Measurements from ENCODE around the gene INS. TPM values are rescaled to one million over a fixed set of nuclear protein-coding genes. Genes with fewer than 3 reads are reported as not detected.

The INS gene
- not detected for polyA plus RNA-seq (ENCODE audit: insufficient read length in 3 of 3)
- long read RNA-seq, donor 1 = 0 reads
- long read RNA-seq, donor 2 = 0 reads
- long read RNA-seq, donor 3 = 0 reads
- long read RNA-seq, donor 4 = 0 reads
- long read RNA-seq, donor 5 = 0 reads
- long read RNA-seq, donor 6 = 0 reads
- long read RNA-seq, donor 7 = 0 reads
- long read RNA-seq, donor 8 = 0 reads
- long read RNA-seq, donor 9 = 0 reads
- long read RNA-seq, donor 10 = 0 reads
- long read RNA-seq, donor 11 = 0 reads
- long read RNA-seq, donor 12 = 0 reads
- long read RNA-seq, donor 13 = 0 reads
- long read RNA-seq, donor 14 = 0 reads
- long read RNA-seq, donor 15, partial matches to known transcripts = 0 of 6 reads
- long read RNA-seq, donor 15, other reads (novel, unspliced or antisense) = 0 of 6 reads
- long read RNA-seq, donor 16 = 0 reads

DNA sequence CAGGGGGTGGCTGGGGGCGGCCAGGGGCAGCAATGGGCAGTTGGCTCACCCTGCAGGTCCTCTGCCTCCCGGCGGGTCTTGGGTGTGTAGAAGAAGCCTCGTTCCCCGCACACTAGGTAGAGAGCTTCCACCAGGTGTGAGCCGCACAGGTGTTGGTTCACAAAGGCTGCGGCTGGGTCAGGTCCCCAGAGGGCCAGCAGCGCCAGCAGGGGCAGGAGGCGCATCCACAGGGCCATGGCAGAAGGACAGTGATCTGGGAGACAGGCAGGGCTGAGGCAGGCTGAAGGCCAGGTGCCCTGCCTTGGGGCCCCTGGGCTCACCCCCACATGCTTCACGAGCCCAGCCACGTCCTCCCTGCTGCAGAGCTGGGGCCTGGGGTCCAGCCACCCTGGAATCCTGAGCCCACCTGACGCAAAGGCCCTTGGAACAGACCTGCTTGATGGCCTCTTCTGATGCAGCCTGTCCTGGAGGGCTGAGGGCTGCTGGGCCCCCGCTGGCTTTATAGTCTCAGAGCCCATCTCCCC lies at the start of gene INS:
TSS of gene INS (minus strand) at position 474 of the 524 bp plus-strand sequence. CDS start at position 236, 238 bp downstream.
- DNase-seq = no peak

DNA sequence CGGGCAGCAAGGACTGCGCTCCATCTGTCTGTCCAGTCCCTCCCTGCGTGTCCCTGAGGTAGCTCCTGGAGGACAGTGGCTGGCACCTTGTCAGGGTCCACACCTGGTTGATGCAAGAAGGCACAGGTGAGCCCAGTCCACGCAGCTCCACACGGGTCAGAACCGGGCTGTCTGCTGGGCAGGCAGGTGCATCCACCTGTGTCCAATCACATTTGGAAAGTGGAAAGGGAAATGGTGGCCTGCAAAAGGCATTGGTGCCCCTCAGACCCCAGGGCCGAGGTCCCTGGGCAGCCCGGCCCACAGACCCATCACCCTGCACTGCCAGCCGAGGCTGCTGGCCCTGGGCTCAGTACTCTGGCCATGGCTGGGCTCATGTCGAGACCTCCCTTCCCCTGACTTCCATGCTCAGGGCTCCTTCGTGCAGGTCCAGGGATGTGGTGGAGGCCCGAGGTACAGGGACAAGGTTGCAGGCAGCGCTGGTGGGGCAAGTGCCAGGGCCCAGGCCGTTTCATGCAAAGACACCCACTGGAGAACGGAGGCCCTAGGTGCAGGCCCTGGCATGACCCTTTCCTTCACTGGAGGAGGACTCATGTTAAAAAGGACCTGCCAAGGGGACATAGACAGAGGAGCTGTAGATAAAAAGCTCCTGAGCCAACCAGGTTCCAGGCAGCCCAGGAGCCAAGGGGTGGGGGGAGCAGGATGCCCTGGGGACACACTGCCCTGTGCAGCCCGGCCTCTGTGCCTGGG lies 49.5 kb upstream of the INS start:
- DNase-seq = no peak

DNA sequence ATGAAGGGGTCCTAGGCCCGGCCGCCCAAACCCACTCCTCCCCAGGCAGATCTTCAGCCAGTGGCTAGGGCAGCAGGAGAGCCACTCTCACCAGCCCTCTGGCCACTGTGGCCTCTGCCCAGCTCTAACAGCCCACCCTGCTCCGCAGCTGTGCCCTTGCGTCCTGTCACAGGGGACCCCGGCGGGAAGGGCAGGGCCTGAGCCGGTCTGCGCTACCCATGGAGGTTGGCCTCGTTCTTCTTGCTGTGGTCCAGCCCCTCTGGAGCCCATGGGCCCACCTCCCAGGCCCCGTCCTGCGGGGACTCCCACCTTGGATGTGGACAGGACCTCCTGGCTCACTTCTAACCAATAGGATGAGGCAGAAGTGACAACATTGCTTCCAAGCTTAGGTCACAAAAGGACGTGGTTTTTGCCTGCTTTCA lies 48.9 kb upstream of the INS start:
- DNase-seq = no peak

DNA sequence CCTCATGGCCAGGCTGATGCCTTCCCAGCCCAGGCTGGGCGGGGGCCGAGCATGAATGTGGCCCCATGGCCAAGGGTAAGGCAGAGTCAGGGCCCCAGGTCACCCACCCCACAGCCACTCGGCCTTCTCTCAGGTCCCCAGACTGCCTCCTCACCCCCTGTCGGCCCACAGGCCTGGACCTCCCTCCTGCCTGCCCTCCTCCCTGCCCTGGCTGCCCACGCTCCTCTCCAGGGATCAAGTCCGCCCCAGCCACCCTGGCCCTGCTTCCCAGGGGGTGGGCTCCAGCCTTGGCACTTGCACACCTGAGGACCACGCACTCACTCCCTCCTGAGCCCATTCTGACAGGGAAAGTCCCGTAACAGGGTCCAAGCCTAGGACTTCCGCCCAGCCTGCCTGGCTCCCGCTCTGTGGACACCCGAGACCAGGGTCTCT lies 48.4 kb upstream of the INS start:
- no peak for DNase-seq

DNA sequence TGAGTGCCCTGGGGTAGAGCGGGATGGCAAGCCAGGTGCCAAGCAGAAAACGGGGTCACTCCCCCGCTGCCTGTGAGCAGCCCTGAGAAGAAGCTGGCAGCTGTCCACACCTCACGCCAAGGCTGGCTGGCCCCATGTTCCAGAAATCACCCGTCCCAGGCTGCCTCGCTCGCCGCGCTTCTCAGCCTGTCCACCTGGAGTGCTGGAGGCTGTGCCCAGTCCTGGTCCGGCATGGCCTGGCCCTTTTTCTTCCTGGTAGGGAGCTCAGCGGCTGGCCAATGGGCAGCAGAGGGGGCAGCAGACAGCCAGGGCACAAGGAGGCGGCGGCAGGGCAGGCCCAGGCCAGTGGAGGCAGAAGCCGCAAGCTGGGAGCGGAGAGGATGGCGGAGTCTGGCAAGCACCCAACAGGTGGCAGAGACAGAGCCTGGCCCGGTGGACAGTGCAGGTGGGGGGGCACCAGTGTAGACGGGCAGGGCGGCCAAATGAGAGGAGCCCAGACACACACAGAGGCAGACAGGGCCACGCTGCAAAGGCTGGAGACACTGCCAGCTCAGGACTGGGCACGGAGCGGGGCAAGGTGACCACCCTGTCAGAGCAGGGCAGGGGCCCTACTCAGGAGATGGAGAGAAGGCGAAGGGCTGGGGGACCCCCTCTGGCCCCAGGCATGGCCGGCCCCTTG lies 47.8 kb upstream of the INS start:
- no peak for DNase-seq

DNA sequence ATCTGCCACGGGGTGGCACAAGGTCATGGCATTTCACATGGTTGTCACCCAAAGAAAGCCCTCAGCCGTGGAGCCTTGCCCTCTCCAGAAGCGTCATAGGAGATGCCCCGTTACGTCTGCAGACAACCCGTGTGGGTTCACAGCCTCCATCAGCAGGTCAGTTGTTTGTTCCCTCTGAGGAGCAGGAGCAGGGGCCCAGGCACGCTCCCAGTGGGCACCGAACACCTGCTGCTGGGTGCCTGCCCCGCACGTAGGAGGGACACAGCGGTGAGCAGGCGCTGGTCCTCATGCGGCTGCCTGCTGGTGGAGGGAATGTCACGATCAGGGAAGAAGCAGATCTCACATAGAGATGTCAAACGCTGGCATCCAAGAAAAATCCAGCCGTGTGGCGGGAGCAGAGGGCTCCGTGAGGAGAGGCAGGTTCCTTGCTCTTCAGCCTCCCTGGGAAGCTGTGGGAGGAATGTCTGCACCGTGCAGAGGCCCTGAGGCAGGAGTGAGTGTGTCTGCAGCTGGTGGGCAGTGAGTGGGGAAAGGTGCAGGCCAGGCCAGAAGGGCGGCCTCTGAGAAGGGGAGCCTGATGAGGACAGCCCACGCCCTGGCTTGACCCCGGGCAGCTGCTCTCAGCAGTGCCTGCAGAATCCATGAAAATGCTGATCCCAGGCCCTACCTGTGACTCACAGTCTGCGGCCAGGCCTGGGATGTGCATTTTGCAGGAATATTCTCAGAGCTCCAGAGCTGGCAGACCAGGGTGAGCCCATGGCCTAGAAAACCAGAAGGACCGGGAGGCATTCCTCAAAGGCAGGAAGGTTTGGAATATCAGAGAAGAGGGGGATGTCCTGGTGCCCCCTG lies 47.0 kb upstream of the INS start:
- no peak for DNase-seq

DNA sequence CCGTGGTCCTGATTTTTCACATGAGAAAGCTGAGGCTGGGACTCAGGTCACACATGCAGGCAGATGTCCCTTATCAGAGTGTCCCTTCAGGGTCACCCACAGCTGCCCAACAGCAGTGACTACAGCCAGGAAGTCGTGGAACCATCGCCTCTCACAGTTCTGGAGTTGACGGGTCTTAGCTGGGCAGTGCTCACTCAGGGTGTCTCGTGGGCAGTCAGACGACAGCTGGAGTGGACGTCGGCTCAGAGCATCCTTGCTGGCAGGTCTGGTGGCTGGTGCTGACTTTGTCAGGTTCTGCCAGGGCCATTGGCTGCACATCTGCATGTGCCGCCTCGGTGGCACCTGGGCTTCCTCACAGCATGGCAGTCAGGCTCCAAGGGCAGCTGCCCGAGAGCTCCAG lies 46.2 kb upstream of the INS start:
- no peak for DNase-seq

DNA sequence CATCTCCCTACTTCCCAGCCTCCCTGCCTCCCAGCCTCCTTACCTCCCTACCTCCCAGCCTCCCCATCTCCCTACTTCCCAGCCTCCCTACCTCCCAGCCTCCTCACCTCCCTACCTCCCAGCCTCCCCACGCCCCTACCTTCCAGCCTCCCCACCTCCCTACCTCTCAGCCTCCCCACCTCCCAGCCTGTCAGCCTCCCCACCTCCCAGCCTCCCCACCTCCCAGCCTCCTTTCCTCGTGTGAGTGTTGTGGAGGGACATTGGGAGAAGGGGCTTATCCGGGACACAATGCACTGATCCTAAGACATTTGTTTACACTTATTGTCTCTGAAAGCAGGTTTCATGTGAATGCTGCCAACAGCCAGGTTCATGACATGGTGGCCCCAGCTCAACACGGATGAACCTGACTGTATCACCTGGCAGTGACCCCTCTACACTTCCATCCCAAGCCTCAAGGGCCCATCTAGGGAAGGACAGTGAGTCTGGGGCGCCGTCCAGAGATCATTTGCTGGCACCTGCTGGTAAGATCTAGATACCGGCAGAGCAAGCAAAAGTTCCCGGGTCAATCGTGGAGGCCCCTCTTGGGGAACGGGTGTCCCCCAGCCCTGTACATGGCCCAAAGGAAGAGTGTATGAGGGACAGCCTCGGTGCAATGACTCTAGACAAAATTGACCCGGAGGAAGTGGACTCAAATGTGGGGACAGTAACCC lies 45.1 kb upstream of the INS start:
- DNase-seq = no peak

DNA sequence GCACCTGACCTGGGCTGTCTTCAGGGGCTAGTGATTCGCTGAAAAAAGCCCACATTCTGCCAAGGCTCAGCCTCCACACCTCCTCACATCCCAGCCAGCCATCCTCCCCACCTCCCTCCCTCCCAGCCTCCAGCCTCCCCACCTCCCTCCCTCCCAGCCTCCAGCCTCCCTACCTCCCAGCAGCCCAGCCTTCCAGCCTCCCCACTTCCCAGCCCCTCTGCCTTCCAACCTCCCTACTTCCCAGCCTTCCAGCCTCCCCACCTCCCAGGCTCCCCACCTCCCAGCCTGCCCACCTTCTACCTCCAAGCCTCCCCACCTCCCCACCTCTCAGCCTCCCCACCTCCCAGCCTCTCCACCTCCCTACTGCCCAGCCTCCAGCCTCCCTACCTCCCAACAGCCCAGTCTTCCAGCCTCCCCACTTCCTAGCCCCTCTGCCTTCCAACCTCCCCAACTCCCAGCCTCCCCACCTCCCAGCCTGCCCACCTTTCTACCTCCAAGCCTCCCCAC lies 44.3 kb upstream of the INS start:
- no peak for DNase-seq

DNA sequence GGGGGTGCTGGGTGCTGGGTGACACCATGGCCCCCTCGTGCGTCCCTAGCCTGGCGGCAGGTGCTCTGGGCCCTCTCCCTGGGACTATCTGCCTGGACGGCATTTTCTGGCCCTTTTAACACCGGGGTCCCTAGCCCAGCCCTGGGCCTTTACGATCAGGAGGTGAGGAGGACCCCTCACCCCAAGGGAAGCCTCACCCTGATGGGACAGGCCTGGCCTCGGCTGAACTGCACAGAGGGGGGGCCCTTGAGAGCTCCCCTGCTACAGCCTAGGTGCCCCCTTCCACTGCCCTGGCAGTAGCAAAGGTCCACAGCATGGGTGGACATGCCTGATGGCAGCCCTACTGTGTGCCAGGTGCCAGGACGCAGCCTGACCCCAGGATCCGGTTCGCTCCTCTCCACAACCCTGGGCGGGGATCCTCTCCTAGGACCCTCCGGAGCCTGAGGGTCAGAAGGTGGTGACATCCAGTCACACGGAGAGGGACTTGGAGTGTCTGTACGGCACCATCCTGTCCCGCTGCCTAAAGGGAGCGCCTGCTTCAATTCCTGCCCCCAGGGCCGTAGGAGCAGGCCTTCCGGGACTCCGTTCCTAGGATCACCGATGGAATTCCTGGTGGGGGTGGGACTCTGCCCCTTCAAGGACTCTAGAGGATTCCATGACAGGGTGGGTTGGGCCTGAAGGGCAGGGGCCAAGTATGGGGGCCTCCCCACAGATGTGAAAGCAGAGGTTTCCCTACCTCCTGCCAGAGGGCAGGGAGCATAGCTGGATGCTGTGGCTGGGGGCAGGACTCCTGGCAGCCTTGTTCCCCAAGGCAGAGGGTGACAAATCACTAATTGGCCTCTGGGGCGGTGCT lies 43.6 kb upstream of the INS start:
- no peak for DNase-seq

DNA sequence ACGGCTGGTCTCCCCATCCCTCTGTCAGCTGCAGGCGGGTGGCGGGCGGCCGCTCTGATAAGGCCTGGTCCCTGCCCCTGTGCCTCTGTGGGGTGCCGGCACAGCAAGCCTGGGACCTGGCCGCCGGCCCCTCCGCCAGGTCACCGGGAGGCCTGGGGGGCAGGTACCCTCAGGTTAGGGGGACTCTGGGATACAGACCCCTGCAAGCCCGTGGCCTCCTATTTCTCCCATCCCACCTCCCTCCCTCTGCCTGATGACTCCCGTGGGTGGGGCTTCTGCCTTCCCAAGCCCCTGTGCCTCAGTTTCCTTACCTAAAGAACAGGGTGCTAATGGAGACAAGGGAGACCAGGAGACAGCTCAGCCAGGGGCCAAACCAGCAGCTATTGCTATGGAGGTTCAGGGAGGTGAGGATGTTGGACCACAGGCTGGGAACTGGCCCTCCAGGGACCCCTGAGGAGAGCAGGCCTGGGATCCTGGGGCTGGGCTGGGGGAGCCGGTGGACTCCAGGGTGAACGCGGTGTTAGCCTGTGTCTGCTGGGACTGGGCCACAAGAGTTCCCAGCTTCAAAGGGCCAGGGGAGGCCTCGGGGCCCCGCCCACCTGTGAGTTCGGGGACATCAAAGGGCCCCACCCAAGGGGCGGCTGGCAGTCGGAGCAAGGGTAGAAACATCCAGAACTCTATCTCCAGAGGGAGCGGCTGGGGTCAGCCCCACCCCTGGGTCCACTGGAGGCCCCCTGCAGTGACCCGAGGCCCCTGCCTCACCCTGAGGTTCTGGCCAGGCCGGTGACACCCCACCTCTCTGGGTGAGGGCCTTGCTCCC lies 42.6 kb upstream of the INS start:
- no peak for DNase-seq

DNA sequence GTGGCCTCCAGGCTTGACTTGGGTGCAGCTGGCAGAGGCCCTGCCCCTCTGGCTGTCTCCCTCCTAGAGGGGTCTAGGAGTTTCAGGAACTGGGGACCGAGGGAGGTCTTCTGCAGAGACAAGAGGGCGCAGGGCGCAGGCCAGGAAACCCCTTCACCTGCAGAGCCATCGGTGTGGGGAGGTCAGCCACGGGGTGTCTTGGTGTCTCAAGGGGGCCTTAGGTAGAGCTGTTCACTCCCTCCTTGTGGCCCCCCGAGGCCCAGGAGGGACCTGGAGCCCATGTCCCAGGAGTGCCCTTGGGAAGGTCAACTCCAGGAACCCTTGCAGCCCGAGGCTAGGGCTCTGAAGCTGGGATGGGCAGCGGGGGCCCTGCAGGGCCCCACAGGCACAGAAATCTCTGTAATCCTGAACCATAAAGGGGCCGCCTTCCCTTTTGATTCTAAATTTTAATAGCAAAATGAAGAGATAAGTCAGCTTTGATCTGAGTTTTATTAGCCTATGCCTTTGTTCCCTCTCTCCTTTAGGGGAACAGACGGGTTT lies 42.0 kb upstream of the INS start:
- DNase-seq = no peak

DNA sequence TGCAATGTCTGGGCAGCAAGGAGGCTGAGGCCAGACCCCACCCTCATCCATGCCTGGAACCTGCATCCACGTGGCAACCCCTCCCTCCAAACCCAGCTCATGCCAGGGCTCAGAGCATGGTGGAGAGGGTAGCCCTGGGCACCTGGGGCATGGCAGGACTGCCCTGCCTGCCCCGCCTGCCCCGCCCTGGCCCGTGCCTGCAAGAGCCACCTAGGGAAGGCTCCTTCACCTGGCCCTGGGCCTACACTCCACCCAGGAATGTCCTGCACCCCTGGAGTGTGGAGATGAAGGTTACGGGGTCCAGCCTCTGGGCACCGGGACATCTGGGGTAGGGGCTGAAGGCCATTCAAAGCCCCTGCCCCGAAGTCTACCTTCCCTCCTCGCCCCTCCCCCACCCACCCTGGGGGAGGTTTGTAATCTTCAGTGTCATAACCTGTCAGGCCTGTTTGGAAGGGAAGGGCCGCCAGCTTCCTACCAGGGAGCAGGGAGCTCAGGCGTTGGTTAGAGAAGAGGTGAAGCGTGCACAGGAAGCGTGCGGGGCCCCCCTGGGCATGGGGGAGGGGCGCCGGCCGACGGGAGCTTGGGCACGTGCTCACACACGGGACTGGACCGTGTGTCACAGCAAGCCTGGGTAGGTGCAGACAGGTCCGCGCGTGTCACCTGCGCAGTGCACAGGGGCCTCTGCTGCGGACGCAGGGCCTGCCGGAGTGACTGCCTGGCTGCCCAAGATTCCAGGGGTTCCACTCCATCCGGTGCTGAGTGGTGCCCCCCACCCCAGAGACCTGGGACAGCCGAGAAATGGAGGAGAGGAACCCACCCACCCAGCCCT lies 41.3 kb upstream of the INS start:
- DNase-seq = peak; percentile 70

DNA sequence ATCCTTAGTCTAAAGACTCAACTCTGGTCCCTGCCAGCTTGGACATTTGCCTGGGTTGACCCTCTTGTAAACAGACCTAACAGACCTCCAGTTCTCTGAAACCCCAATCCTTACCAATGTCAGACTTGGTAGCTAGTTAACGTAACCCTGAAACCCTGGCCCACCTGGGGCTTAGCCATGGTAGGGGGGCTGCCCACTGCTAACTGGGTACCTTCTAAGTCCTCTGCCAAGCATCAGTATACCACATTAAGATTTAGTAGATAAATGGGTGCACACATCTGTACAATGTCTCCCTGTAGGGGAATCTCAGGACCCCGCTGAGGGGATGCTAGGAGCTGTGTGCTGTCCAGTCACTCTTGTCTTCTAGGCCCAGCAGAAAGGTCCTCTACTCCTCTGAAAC lies 40.5 kb upstream of the INS start:
- DNase-seq = no peak

DNA sequence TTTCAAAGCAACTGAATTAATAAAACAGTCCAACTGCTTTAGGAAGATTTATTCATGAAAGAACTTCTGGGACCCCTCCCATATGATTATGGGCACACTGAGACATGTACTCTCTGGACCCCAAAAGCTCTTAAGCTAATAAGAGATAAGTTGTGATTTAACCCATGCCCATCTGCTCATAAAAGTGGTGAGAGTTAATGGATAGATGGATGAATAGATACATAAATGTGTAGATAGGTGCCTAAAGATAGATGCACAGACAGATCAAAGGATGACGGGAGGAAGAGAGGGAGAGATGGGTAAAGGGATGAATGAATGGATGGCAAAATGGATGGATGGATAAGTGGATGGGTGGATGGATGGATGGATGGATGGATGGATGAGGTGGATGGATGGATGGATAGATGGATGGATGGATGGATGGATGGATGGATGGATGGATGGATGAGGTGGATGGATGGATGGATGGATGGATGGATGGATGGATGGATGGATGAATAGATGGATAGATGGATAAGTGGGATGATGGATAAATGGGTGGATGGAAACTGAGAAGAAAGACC lies 40.0 kb upstream of the INS start:
- DNase-seq = no peak

DNA sequence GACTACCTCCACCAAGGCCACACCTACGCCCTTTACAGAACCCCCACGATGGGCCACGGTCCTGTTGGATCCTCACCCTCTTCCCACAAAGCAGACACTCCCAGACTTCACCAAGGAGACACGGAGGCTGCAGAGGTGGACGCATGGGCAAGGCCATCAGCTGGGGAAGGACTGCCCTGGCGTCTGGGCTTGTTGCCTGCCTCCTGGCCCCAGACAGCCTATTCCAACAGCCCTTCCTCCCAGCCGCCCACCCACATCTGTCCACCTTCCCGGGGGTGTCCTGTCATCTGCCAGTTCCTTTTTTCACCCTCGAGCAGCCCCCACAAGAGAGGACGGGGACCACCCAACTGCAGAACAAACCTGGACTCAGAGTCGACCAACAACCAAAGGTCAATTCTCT lies 39.5 kb upstream of the INS start:
- no peak for DNase-seq
